A673 (cell line): ENCODE data around the gene U2AF1L4.

Experiments
- EZH2 ChIP-seq: fragments of 200-600 bp; sonication (generic); IDR thresholded peaks from 2 replicates; pipeline ENCODE4 v1.6.1; 2017; ENCODE audit warnings: borderline replicate concordance, low read depth, mild to moderate bottlenecking, mixed read lengths, antibody characterized with exemption, low read length; ENCODE audit not compliant: poor library complexity, severe bottlenecking
- TF ChIP-seq, protein P1 (sequence below): fragments of 300-800, 200-600 bp; sonication (generic); conservative IDR thresholded peaks from 2 replicates; pipeline ENCODE4 v1.5.1; 2017; ENCODE audit warnings: low read depth, mild to moderate bottlenecking, antibody characterized with exemption, low read length, moderate library complexity, mixed read lengths

DNA sequence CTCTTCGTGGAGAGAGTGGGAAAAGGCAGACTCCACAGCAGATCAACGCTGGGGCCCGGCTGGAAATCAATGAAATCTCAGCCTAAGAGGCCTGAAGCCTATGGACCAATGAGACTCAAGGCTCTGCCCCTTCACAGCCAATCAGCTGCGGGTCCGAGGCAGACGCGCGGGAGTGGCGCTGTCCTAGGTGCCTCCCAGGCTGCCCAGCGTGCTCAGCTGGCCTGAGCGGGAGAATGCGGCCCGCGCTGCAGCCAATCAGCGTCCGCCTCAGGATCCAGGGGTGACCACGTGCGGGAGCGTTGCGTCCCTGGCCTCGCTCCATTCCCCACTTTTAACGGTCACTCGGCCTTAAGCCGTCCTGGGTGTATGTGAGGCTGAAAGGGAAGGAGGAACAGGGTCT is 41.0 kb downstream of the U2AF1L4 start, which contains the start of gene ZBTB32:
- no peak for TF ChIP-seq EZH2
- TF ChIP-seq, protein P1, sequence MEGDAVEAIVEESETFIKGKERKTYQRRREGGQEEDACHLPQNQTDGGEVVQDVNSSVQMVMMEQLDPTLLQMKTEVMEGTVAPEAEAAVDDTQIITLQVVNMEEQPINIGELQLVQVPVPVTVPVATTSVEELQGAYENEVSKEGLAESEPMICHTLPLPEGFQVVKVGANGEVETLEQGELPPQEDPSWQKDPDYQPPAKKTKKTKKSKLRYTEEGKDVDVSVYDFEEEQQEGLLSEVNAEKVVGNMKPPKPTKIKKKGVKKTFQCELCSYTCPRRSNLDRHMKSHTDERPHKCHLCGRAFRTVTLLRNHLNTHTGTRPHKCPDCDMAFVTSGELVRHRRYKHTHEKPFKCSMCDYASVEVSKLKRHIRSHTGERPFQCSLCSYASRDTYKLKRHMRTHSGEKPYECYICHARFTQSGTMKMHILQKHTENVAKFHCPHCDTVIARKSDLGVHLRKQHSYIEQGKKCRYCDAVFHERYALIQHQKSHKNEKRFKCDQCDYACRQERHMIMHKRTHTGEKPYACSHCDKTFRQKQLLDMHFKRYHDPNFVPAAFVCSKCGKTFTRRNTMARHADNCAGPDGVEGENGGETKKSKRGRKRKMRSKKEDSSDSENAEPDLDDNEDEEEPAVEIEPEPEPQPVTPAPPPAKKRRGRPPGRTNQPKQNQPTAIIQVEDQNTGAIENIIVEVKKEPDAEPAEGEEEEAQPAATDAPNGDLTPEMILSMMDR = no peak
